ENCODE measurements around the gene POLR1F. TPM values are rescaled to one million over a fixed set of nuclear protein-coding genes. Genes with fewer than 3 reads are reported as not detected.

The POLR1F gene
- total RNA-seq, 2 donors from 2014 or later, result 8.6 to 9.3 TPM

DNA sequence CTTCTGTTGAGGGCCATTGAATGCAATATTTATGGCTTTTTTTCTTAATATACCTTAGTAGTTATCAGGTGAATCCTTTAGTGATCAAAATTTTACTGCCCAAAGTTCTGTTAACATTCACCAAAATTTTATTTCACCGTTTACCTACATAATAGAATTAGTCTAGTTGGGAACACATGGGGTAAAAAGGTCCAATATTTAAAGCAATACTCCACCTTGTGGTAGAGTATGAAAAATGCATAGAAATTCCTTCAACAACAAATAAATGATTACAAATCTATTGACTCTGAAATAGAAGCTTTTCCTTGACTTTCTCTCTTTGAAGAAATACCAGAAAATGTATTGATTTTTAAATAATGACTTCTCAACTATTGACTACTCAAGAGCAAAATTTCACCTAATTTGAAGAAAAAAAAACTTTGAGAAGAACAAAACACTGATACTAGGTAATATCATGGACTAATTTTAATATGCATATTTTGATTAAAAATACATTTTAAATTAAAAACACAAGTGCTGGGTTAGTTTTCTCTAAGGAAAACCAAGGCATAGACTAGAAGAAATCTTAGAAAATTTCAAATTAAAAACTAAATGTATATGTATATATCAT is 43.3 kb downstream of the POLR1F start:
- no peaks in the 10 kb centered on the region for H3K27me3 ChIP-seq
- no peak for ATAC-seq

DNA sequence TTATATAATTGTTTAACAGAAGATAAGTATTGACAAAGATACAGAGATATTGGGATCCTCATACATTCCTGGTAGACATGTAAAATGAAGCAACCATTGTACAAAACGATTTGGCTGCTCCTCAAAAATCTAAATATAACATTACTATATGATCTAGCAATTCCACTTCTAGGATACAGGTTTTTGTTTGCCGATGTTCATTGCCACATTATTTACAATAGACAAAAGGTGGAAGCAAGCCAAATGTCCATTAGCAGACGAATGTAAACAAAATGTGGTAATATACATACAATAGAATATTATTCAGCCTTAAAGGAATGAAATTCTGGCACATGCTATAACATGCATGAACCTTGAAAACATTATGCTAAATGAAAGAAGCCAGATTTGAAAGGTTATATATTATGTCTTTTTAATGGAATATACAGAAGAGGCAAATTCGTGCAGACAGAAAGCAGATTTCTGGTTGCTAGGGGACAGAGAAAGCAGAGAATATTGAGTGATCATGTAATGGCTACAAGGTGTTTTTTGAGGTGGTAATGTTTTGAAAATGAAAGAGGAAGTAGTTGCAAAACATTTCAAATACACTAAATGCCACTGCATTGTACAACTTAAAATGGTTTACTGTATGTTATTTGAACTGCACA is 44.9 kb downstream of the POLR1F start:
- ATAC-seq, result no peak
- 10% methylated on average over 4 of the region's 4 CpGs for WGBS, 2 donors
- no peak for DNase-seq
- Histone ChIP-seq H3K9me3 (no peaks in the 10 kb centered on the region), H3K36me3 (replicated peaks in 1 of 2; ENCODE audit: insufficient read depth in 1 of 2, low read depth in 2 of 2) (no peaks in the 10 kb centered on the region), H3K27me3 (no peaks in the 10 kb centered on the region), H3K4me1 (no peaks in the 10 kb centered on the region), H3K27ac (no peak overlapping the region), H3K4me3 (peak overlapping the region in 1 of 2 donors; percentile 2)
- TF ChIP-seq, protein P1, sequence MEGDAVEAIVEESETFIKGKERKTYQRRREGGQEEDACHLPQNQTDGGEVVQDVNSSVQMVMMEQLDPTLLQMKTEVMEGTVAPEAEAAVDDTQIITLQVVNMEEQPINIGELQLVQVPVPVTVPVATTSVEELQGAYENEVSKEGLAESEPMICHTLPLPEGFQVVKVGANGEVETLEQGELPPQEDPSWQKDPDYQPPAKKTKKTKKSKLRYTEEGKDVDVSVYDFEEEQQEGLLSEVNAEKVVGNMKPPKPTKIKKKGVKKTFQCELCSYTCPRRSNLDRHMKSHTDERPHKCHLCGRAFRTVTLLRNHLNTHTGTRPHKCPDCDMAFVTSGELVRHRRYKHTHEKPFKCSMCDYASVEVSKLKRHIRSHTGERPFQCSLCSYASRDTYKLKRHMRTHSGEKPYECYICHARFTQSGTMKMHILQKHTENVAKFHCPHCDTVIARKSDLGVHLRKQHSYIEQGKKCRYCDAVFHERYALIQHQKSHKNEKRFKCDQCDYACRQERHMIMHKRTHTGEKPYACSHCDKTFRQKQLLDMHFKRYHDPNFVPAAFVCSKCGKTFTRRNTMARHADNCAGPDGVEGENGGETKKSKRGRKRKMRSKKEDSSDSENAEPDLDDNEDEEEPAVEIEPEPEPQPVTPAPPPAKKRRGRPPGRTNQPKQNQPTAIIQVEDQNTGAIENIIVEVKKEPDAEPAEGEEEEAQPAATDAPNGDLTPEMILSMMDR (IDR thresholded peaks at IDR 0.05), result no peak
- no peak for TF ChIP-seq POLR2A (IDR thresholded peaks at IDR 0.05)
- intact Hi-C loops (cut with DNase I), result no loop called here

More for the DNA sequence above, 43.3 kb downstream of the POLR1F start:
- intact Hi-C loops (cut with DNase I), result no loop called here
- Histone ChIP-seq H3K4me1 (no peaks in the 10 kb centered on the region), H3K4me3 (no peak overlapping the region), H3K36me3 (replicated peaks in 1 of 2; ENCODE audit: insufficient read depth in 1 of 2, low read depth in 2 of 2) (no peaks in the 10 kb centered on the region), H3K27ac (no peak overlapping the region), H3K9me3 (no peaks in the 10 kb centered on the region)
- DNase-seq, result no peak
- WGBS, 2 donors, result 9 to 12% methylated on average over 1 of the region's 1 CpG
- no peak for TF ChIP-seq POLR2A (IDR thresholded peaks at IDR 0.05)
- TF ChIP-seq, protein P1 (IDR thresholded peaks at IDR 0.05), result peak; percentile 20 to 53 (median 48)

GRCh38 chr7:19648791-19649190 is 60.0 kb downstream of the POLR1F start:
- Histone ChIP-seq H3K4me3 (no peak overlapping the region), H3K9me3 (peaks cover 0 to 1% (median 0%) of the 10 kb centered on the region in 3 donors), H3K27ac (no peak overlapping the region), H3K27me3 (no peaks in the 10 kb centered on the region), H3K4me1 (no peaks in the 10 kb centered on the region), H3K36me3 (replicated peaks in 1 of 2; ENCODE audit: insufficient read depth in 1 of 2, low read depth in 2 of 2) (no peaks in the 10 kb centered on the region)
- ATAC-seq, result no peak
- DNase-seq, result no peak
- 57 to 69% methylated on average over 2 of the region's 2 CpGs for WGBS, 2 donors
- intact Hi-C loops (cut with DNase I), result no loop called here
- no peak for TF ChIP-seq POLR2A (IDR thresholded peaks at IDR 0.05)
- TF ChIP-seq, protein P1 (IDR thresholded peaks at IDR 0.05), result no peak

Small RNAs within 50 kb of the gene (microRNA-seq; reads per million reads assigned to microRNA genes)
- gene MIR3146 (ENCODE audit: borderline number of aligned reads in 2 of 2, borderline replicate concordance in 2 of 2), result 0 to 0.47 reads per million in 2 donors

Small RNAs within 50 kb of the gene (small RNA-seq; reads per million reads assigned to genes)
- gene MIR3146, result not detected

Other genes starting within 250 kb of the POLR1F start
- gene TMEM196, start 64.6 kb upstream of the POLR1F start, total RNA-seq, result under 1 TPM in 1 of 2 donors, not detected in 1; 0.26 TPM